Progenitor cell of endocrine pancreas (in vitro differentiated cells): ENCODE data around the gene HS3ST5. TPM values are rescaled to one million over a fixed set of nuclear protein-coding genes. Genes with fewer than 3 reads are reported as not detected.

Source experiments
- DNase-seq: peaks from one replicate; pipeline ENCODE4 v3.0.0; 2021; ENCODE audit warnings: low spot score; ENCODE audit not compliant: unreplicated experiment
- H3K27ac Mint-ChIP-seq: 2 replicates; pipeline ENCODE4 v1.8.0; 2021; ENCODE audit warnings: mild to moderate bottlenecking, moderate library complexity, mixed read lengths
- H3K27me3 Mint-ChIP-seq: 2 replicates; pipeline ENCODE4 v1.8.0; 2021; ENCODE audit warnings: mixed read lengths
- H3K36me3 Mint-ChIP-seq: 2 replicates; pipeline ENCODE4 v1.8.0; 2022; ENCODE audit warnings: mixed read lengths; ENCODE audit not compliant: insufficient read depth
- H3K4me1 Mint-ChIP-seq: 2 replicates; pipeline ENCODE4 v1.8.0; 2021; ENCODE audit warnings: low read depth, mixed read lengths
- H3K4me3 Mint-ChIP-seq: 2 replicates; pipeline ENCODE4 v1.8.0; 2021; ENCODE audit warnings: low read depth, mild to moderate bottlenecking, moderate library complexity, mixed read lengths
- H3K9me3 Mint-ChIP-seq: 2 replicates; pipeline ENCODE4 v1.8.0; 2021; ENCODE audit warnings: low read depth, mixed read lengths
- CTCF ChIP-seq: fragments of 200-600 bp; sonication (generic); IDR thresholded peaks from one replicate; pipeline ENCODE4 v1.5.0; 2021; ENCODE audit warnings: antibody characterized with exemption, mild to moderate bottlenecking; ENCODE audit not compliant: unreplicated experiment
- total RNA-seq: library from RNA; stranded (reverse); gene quantifications from 2 replicates; pipeline ENCODE4 v1.2.1, GENCODE V29; 2021

HS3ST5 gene
- total RNA-seq, 1 donor from 2014 or later, result 0.31 TPM

GRCh38 chr6:114346451-114346850, 3.6 kb upstream of the HS3ST5 start:
- Mint-ChIP-seq H3K36me3 (no peaks in the 10 kb centered on the region), H3K9me3 (no peaks in the 10 kb centered on the region), H3K4me1 (peaks cover 9% of the 10 kb centered on the region), H3K4me3 (no peak overlapping the region), H3K27ac (no peak overlapping the region), H3K27me3 (peaks cover 20% of the 10 kb centered on the region)
- no peak for DNase-seq
- TF ChIP-seq CTCF, result no peak

GRCh38 chr6:114344971-114345275, 2.1 kb upstream of the HS3ST5 start:
- H3K27me3 Mint-ChIP-seq, result peaks cover 30% of the 10 kb centered on the region
- H3K27ac Mint-ChIP-seq, result no peak overlapping the region
- H3K4me3 Mint-ChIP-seq, result no peak overlapping the region
- no peaks in the 10 kb centered on the region for H3K9me3 Mint-ChIP-seq
- H3K36me3 Mint-ChIP-seq, result no peaks in the 10 kb centered on the region
- peaks cover 9% of the 10 kb centered on the region for H3K4me1 Mint-ChIP-seq
- TF ChIP-seq CTCF, result no peak
- no peak for DNase-seq

GRCh38 chr6:114344246-114344970, 1.6 kb upstream of the HS3ST5 start:
- no peak for DNase-seq
- no peaks in the 10 kb centered on the region for H3K36me3 Mint-ChIP-seq
- H3K27me3 Mint-ChIP-seq, result peaks cover 35% of the 10 kb centered on the region
- H3K9me3 Mint-ChIP-seq, result no peaks in the 10 kb centered on the region
- no peak overlapping the region for H3K27ac Mint-ChIP-seq
- TF ChIP-seq CTCF, result no peak
- peaks cover 9% of the 10 kb centered on the region for H3K4me1 Mint-ChIP-seq
- no peak overlapping the region for H3K4me3 Mint-ChIP-seq

- Mint-ChIP-seq H3K36me3 (no peaks in the 10 kb centered on the region), H3K27ac (no peak overlapping the region), H3K27me3 (peaks cover 36% of the 10 kb centered on the region), H3K4me1 (peaks cover 9% of the 10 kb centered on the region), H3K4me3 (peak overlapping the region; percentile 77), H3K9me3 (no peaks in the 10 kb centered on the region)
- TF ChIP-seq CTCF, result no peak
- no peak for DNase-seq
These were observed 940 bp upstream of the HS3ST5 start for GRCh38 chr6:114343782-114344144.

- no peak for TF ChIP-seq CTCF
- H3K36me3 Mint-ChIP-seq, result no peaks in the 10 kb centered on the region
- H3K9me3 Mint-ChIP-seq, result no peaks in the 10 kb centered on the region
- peak; percentile 15 for DNase-seq
- no peak overlapping the region for H3K27ac Mint-ChIP-seq
- peak overlapping the region; percentile 78 for H3K4me3 Mint-ChIP-seq
- H3K27me3 Mint-ChIP-seq, result peaks cover 40% of the 10 kb centered on the region
- peaks cover 9% of the 10 kb centered on the region for H3K4me1 Mint-ChIP-seq
These were observed 567 bp downstream of the HS3ST5 start for GRCh38 chr6:114342086-114342825.
